ENCODE results near the gene KRTAP10-10. TPM values are rescaled to one million over a fixed set of nuclear protein-coding genes. Genes with fewer than 3 reads are reported as not detected.
"Not testable (repeated sequence)": the region's sequence is repeated elsewhere in the genome, so short reads cannot be mapped to it uniquely, and the experiment has no call there.

The KRTAP10-10 gene
- polyA plus RNA-seq, 1 donor from 2014 or later: not detected

- peaks cover 8 to 12% (median 10%) of the 10 kb centered on the region in 3 donors for H3K4me1 Mint-ChIP-seq
- not testable (repeated sequence) for H3K27ac Mint-ChIP-seq, H3K36me3 Mint-ChIP-seq
Measured at GRCh38 chr21:44661567-44661966, 24.4 kb downstream of the KRTAP10-10 start.

DNA sequence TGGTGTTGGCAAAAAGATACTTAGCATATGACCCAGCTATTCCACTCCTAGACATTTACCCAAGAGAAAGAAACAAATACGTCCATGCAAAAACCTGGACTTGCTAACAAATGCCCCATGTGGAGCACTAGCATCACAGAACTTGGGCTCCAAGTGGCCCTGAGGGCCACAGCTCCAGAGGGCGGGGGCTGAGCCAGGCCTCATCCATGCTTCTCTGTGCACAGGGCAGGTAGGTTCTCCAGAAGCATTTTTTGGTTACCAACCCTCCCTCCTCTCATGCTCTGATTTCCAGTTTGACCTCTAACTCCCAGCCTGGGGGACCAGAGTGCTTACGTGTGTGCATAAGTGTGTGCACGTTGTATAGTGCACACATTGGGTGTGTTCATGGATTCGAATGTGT is 27.5 kb downstream of the KRTAP10-10 start:
- Mint-ChIP-seq H3K36me3 (no peaks in the 10 kb centered on the region), H3K4me1 (no peaks in the 10 kb centered on the region), H3K27me3 (peaks cover 18% of the 10 kb centered on the region), H3K9me3 (peaks cover 5 to 13% (median 10%) of the 10 kb centered on the region in 3 donors), H3K27ac (no peak overlapping the region), H3K4me3 (no peak overlapping the region)

More at GRCh38 chr21:44661567-44661966, 24.4 kb downstream of the KRTAP10-10 start:
- Mint-ChIP-seq H3K4me3 (peak overlapping the region in 1 of 4 donors; percentile 30), H3K9me3 (peaks cover 8 to 18% (median 15%) of the 10 kb centered on the region in 3 donors), H3K27me3 (peaks cover 26% of the 10 kb centered on the region)

DNA sequence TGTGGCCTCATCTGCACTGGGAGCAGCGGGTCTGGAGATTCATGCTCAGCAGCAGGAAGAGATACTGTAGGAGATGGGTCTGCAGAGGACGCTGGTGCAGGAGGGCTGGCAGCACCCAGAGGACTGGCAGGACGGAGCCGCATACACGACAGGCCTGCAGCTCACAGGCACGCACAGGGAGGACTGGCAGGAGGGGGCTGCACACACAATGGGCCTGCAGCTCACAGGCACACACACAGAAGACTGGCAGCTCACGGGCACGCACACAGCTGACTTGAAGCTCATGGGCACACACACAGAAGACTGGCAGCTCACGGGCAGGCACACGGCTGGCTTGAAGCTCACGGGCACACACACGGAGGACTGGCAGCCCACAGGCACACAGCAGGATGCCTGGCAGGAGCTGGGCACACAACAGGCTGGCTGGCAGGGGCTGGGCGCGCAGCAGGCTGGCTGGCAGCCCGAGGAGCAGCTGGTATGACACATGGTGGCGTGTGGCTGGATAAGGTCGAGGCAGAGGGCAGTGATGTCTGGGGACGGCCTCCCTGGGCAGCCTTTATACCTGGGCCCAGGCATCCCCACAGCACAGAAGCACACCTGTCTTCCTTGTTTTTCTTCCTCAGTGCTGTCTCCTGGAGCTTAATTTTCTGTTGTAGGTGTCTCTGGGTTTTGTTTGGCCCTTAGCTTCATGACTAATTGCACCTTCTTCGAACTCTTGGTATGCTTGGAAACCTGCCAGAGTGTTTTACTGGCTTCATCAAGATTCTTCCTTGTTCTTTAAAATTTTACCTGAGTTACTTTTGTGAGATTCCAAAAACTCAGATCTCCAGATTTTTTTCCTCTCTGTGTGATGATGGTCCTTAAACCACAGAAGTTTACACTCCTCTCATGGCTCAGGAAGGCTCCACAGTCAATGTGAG is 29.5 kb downstream of the KRTAP10-10 start, which contains the start of gene KRTAP12-2:
Gene KRTAP12-2 (minus strand): TSS at position 527 of the 920 bp plus-strand sequence. CDS start 41 bp downstream, at position 486.
- Mint-ChIP-seq H3K9me3 (peaks cover 4 to 22% (median 14%) of the 10 kb centered on the region in 3 donors), H3K27ac (no peak within 1 kb of the TSS), H3K36me3 (peaks cover 1% of the 10 kb centered on the region), H3K4me3 (no peak within 1 kb of the TSS), H3K4me1 (no peaks in the 10 kb centered on the region), H3K27me3 (peaks cover 18% of the 10 kb centered on the region)

GRCh38 chr21:44667612-44668011 is 30.5 kb downstream of the KRTAP10-10 start:
- H3K36me3 Mint-ChIP-seq: peaks cover 1% of the 10 kb centered on the region
- no peak overlapping the region for H3K27ac Mint-ChIP-seq
- peaks cover 2 to 26% (median 16%) of the 10 kb centered on the region in 3 donors for H3K9me3 Mint-ChIP-seq
- H3K4me3 Mint-ChIP-seq: no peak overlapping the region
- peaks cover 18% of the 10 kb centered on the region for H3K27me3 Mint-ChIP-seq
- H3K4me1 Mint-ChIP-seq: no peaks in the 10 kb centered on the region

DNA sequence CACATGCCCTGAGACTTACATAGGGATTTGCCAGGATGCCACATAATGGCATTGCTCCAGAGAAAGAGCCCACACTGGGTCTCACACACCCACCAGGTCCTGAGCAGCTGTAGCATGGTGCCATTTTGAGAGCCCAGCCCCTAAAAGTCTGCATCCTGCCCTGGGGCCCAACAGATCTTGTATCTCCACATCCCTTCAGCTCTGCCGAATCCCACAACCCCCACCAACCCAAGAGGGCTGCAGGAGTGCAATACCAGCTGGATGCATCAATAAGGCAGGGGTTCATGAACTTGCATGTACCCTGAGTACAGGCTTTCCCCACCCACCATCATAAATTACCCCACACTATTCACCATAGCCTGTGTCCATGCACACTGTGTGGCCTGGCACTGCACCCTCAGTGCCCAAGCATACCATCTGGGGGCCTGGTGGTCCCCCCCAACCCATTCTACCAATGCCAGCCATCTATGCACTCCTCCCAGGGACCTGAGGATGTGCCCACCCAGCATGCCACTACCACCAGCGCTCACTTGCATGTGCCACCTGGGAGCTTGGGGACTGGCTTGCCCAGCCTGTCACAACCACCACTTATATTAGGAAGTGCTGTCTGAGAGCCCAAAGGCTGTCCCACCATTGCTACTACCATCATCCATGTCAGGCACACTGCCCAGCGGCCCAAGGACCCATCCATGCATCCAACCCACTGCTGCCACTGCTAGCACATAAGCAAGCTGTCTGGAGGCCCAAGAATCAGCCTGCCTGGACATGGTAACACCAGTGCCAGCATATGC is 33.7 kb downstream of the KRTAP10-10 start:
- Mint-ChIP-seq H3K27me3 (peaks cover 12% of the 10 kb centered on the region), H3K36me3 (peaks cover 4% of the 10 kb centered on the region), H3K27ac (peak overlapping the region in 1 of 3 donors; percentile 47), H3K4me1 (no peaks in the 10 kb centered on the region), H3K4me3 (no peak overlapping the region), H3K9me3 (peaks cover 2 to 35% (median 27%) of the 10 kb centered on the region in 3 donors)

DNA sequence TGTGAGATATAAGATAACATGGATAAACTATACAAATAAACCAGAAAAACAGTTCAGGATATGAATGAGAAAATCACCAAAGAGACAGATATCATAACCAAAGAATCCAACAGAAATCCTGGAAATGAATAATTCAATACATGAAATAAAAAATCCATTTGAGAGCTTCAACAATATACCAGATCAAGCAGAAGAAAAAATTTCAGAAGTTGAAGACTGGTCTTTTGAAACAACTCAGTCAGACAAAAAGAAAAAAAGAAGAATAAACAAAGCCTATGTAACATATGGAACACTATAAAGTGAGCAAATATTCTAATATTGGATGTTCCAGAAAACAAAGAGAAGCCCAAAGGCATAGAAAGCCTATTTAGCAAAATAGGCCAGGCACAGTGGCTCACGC is 34.8 kb downstream of the KRTAP10-10 start:
- H3K27me3 Mint-ChIP-seq: peaks cover 16% of the 10 kb centered on the region
- peaks cover 4% of the 10 kb centered on the region for H3K36me3 Mint-ChIP-seq
- peak overlapping the region in 1 of 3 donors; percentile 59 for H3K27ac Mint-ChIP-seq
- H3K4me1 Mint-ChIP-seq: no peaks in the 10 kb centered on the region
- H3K4me3 Mint-ChIP-seq: no peak overlapping the region
- H3K9me3 Mint-ChIP-seq: peaks cover 2 to 33% (median 27%) of the 10 kb centered on the region in 3 donors

GRCh38 chr21:44677881-44678280 is 40.7 kb downstream of the KRTAP10-10 start:
- peaks cover 3 to 13% (median 13%) of the 10 kb centered on the region in 3 donors for H3K9me3 Mint-ChIP-seq
- H3K36me3 Mint-ChIP-seq: peaks cover 2% of the 10 kb centered on the region
- H3K4me1 Mint-ChIP-seq: no peaks in the 10 kb centered on the region
- no peak overlapping the region for H3K27ac Mint-ChIP-seq
- peaks cover 12% of the 10 kb centered on the region for H3K27me3 Mint-ChIP-seq
- H3K4me3 Mint-ChIP-seq: no peak overlapping the region

DNA sequence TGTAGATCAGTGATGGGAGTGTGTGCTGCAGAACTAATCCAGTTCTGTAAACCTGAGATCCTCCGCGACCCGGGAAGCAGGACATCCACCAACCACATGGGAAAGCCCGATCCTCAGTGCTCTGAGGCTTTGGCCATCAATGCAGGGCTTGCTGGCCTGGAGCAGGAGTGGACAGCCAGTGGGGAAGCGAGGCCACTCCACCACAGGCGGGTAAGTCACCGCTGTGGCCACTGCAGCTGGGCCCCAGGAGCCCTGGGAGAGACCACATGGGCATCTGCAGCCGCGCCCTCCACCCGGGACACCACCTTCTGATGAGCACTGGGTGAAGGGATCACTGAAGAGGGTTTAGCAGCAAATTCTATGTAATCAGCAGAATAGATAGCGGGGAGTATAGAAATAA is 44.0 kb downstream of the KRTAP10-10 start:
- H3K27me3 Mint-ChIP-seq: peaks cover 16% of the 10 kb centered on the region
- no peak overlapping the region for H3K27ac Mint-ChIP-seq
- H3K4me3 Mint-ChIP-seq: no peak overlapping the region
- no peaks in the 10 kb centered on the region for H3K36me3 Mint-ChIP-seq
- H3K4me1 Mint-ChIP-seq: peaks cover 0 to 2% (median 0%) of the 10 kb centered on the region in 3 donors
- H3K9me3 Mint-ChIP-seq: peaks cover 0 to 2% (median 0%) of the 10 kb centered on the region in 3 donors

GRCh38 chr21:44681861-44682579 is 44.9 kb downstream of the KRTAP10-10 start, which contains the start of gene KRTAP12-1:
KRTAP12-1 (minus strand) TSS chr21:44682163; CDS start chr21:44682123, 40 bp downstream.
- H3K9me3 Mint-ChIP-seq: peaks cover 0 to 2% (median 0%) of the 10 kb centered on the region in 3 donors
- no peak within 1 kb of the TSS for H3K27ac Mint-ChIP-seq
- peaks cover 0 to 2% (median 0%) of the 10 kb centered on the region in 3 donors for H3K4me1 Mint-ChIP-seq
- H3K36me3 Mint-ChIP-seq: no peaks in the 10 kb centered on the region
- peaks cover 17% of the 10 kb centered on the region for H3K27me3 Mint-ChIP-seq
- peak within 1 kb of the TSS in 1 of 4 donors; percentile 30 for H3K4me3 Mint-ChIP-seq

GRCh38 chr21:44682580-44683151 is 45.5 kb downstream of the KRTAP10-10 start:
- Mint-ChIP-seq H3K27ac (no peak overlapping the region), H3K36me3 (no peaks in the 10 kb centered on the region), H3K9me3 (peaks cover 0 to 2% (median 0%) of the 10 kb centered on the region in 3 donors), H3K4me3 (peak overlapping the region in 1 of 4 donors; percentile 30), H3K27me3 (peaks cover 23% of the 10 kb centered on the region), H3K4me1 (peaks cover 0 to 2% (median 0%) of the 10 kb centered on the region in 3 donors)

DNA sequence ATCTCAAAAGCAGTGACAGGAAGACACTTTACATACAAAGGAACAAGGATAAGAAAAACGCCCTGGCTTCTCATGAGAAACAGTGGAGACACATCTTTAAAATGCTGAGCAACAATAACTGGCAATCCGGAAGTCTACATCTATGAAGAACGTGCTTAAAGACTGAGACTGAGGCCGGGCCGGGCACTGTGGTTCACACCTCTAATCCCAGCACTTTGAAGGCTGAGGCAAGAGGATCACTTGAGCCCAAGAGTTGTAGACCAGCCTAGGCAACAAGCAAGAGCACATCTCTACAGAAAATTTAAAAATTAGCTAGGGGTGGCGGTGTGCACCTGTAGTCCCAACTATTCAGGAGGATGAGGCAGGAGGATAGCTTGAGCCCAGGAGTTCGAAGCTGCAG is 46.9 kb downstream of the KRTAP10-10 start:
- H3K4me3 Mint-ChIP-seq: no peak overlapping the region
- peaks cover 27% of the 10 kb centered on the region for H3K27me3 Mint-ChIP-seq
- H3K27ac Mint-ChIP-seq: no peak overlapping the region

GRCh38 chr21:44684483-44684882 is 47.3 kb downstream of the KRTAP10-10 start:
- Mint-ChIP-seq H3K27ac (no peak overlapping the region), H3K4me3 (no peak overlapping the region), H3K27me3 (peaks cover 27% of the 10 kb centered on the region), H3K4me1 (peaks cover 0 to 2% (median 0%) of the 10 kb centered on the region in 3 donors), H3K9me3 (peaks cover 0 to 2% (median 0%) of the 10 kb centered on the region in 3 donors), H3K36me3 (no peaks in the 10 kb centered on the region)

More for the DNA sequence above, 46.9 kb downstream of the KRTAP10-10 start:
- H3K36me3 Mint-ChIP-seq: no peaks in the 10 kb centered on the region
- peaks cover 0 to 2% (median 0%) of the 10 kb centered on the region in 3 donors for H3K9me3 Mint-ChIP-seq
- H3K4me1 Mint-ChIP-seq: peaks cover 0 to 2% (median 0%) of the 10 kb centered on the region in 3 donors

DNA sequence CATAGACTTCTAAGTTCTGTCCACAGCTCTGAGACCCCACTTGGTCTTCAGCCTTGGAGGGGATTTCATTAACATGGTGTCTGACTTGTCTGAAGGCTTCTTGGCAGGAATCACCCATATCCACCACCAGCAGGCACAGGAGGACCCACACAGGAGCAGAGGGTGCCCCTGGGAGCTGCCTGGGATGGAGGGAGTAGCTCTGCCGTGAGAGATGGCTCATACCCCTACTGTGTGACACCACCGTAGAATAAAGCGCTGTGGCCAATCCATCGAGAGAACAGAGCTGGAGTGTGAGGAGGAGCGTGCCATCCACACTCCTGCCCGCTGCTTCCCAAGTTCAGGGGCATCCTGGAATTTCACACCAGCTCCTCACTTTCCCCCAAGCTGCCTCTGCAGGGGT is 47.9 kb downstream of the KRTAP10-10 start:
- H3K4me1 Mint-ChIP-seq, H3K4me3 Mint-ChIP-seq, H3K36me3 Mint-ChIP-seq, H3K9me3 Mint-ChIP-seq, H3K27ac Mint-ChIP-seq: not testable (repeated sequence)
- peaks cover 28% of the 10 kb centered on the region for H3K27me3 Mint-ChIP-seq

All from IgD-negative memory B cell (primary cell).